IPS-NIHi11 (cell line): ENCODE measurements around the gene MAPK8.

Experiments used
- DNase-seq: peaks from one replicate; pipeline ENCODE4 v3.0.0; 2012; ENCODE audit warnings: mixed read lengths, low spot score

The MAPK8 gene

GRCh38 chr10:48384699-48384982 lies 78.2 kb downstream of the MAPK8 start:
- DNase-seq, result no peak

- no peak for DNase-seq
Observed at GRCh38 chr10:48389272-48389671, 82.8 kb downstream of the MAPK8 start.

- DNase-seq, result no peak
Observed at GRCh38 chr10:48389846-48390557, 83.5 kb downstream of the MAPK8 start.

GRCh38 chr10:48390558-48390871 lies 84.0 kb downstream of the MAPK8 start:
- DNase-seq, result no peak

- DNase-seq, result no peak
Observed at GRCh38 chr10:48390933-48391845, 84.7 kb downstream of the MAPK8 start.

- DNase-seq, result no peak
Observed at GRCh38 chr10:48391994-48392393, 85.5 kb downstream of the MAPK8 start.

- no peak for DNase-seq
Observed at GRCh38 chr10:48398261-48398660, 91.8 kb downstream of the MAPK8 start.

GRCh38 chr10:48399056-48399541 lies 92.6 kb downstream of the MAPK8 start:
- no peak for DNase-seq

GRCh38 chr10:48399551-48399950 lies 93.1 kb downstream of the MAPK8 start:
- DNase-seq, result no peak

- DNase-seq, result no peak
Observed at GRCh38 chr10:48400129-48400849, 93.8 kb downstream of the MAPK8 start.

GRCh38 chr10:48400850-48401220 lies 94.4 kb downstream of the MAPK8 start:
- no peak for DNase-seq

- no peak for DNase-seq
Observed at GRCh38 chr10:48404646-48405045, 98.2 kb downstream of the MAPK8 start.

GRCh38 chr10:48406204-48406603 lies 99.7 kb downstream of the MAPK8 start:
- DNase-seq, result peak; percentile 29

- DNase-seq, result no peak
Observed at GRCh38 chr10:48406658-48407057, 100.2 kb downstream of the MAPK8 start.

GRCh38 chr10:48410503-48410902 lies 104.0 kb downstream of the MAPK8 start:
- DNase-seq, result no peak

GRCh38 chr10:48411510-48411909 lies 105.0 kb downstream of the MAPK8 start:
- no peak for DNase-seq

GRCh38 chr10:48412081-48412480 lies 105.6 kb downstream of the MAPK8 start:
- DNase-seq, result no peak

- no peak for DNase-seq
Observed at GRCh38 chr10:48412933-48413332, 106.5 kb downstream of the MAPK8 start.

- DNase-seq, result no peak
Observed at GRCh38 chr10:48414160-48414559, 107.7 kb downstream of the MAPK8 start.

- DNase-seq, result no peak
Observed at GRCh38 chr10:48414778-48415177, 108.3 kb downstream of the MAPK8 start.

GRCh38 chr10:48416584-48417232 lies 110.2 kb downstream of the MAPK8 start:
- DNase-seq, result no peak

GRCh38 chr10:48417374-48417773 lies 110.9 kb downstream of the MAPK8 start:
- no peak for DNase-seq
